Ascending aorta (tissue), 2 donors: ENCODE results near the gene PTP4A2. TPM values are rescaled to one million over a fixed set of nuclear protein-coding genes. Genes with fewer than 3 reads are reported as not detected.
"Not testable (repeated sequence)": the region's sequence is repeated elsewhere in the genome, so short reads cannot be mapped to it uniquely, and the experiment has no call there.

Experiments
- DNase-seq, 2 donors: peaks; one replicate each; pipeline ENCODE4 v3.0.0-alpha.2; 2019; ENCODE audit warnings: low spot score in 2 of 2
- H3K27ac ChIP-seq, 2 donors: fragments of 200-600 bp; sonication (generic); one replicate each; pipeline ENCODE4 v1.5.1; 2016 to 2017; ENCODE audit warnings: mild to moderate bottlenecking in 1 of 2
- H3K27me3 ChIP-seq: fragments of 200-600 bp; sonication (generic); one replicate; pipeline ENCODE4 v1.5.1; 2017
- H3K36me3 ChIP-seq, 2 donors: fragments of 200-600 bp; sonication (generic); one replicate each; pipeline ENCODE4 v1.5.1; 2016
- H3K4me1 ChIP-seq, 2 donors: fragments of 200-600 bp; sonication (generic); one replicate each; pipeline ENCODE4 v1.5.1; 2016 to 2017; ENCODE audit warnings: mild to moderate bottlenecking in 1 of 2
- H3K4me3 ChIP-seq, 2 donors: fragments of 200-600 bp; sonication (generic); one replicate each; pipeline ENCODE4 v1.5.1; 2016 to 2017; ENCODE audit warnings: mild to moderate bottlenecking in 1 of 2
- H3K9me3 ChIP-seq, 2 donors: fragments of 200-600 bp; sonication (generic); one replicate each; pipeline ENCODE4 v1.5.1; 2016
- CTCF ChIP-seq, 3 experiments: fragments of 200-600 bp in 2 of 3; fragments of 450-650 bp in 1 of 3; sonication (generic) in 2 of 3; IDR thresholded peaks; one replicate each; pipeline ENCODE4 v1.5.1; 2016 to 2019; ENCODE audit warnings: antibody characterized with exemption in 3 of 3, mild to moderate bottlenecking in 1 of 3, moderate library complexity in 1 of 3
- intact Hi-C: fragments of 100-400 bp; cut with DNase I; formaldehyde crosslinking; loops from one replicate; pipeline ENCODE4 v1.15.1; 2023
- total RNA-seq: library from RNA; depleted of rRNA; stranded (reverse); fragments of >200 nt; gene quantifications from one replicate; pipeline ENCODE4 v1.1.0, GENCODE V29; 2016

PTP4A2 gene
- total RNA-seq, 1 donor from 2014 or later, result 174 TPM

- no peaks in the 10 kb centered on the region for H3K9me3 ChIP-seq
- no peak overlapping the region for H3K4me3 ChIP-seq
- peaks cover 1 to 10% of the 10 kb centered on the region in 2 donors for H3K36me3 ChIP-seq
- intact Hi-C loops, result no loop called here
- no peak overlapping the region for H3K27ac ChIP-seq
- TF ChIP-seq CTCF (IDR thresholded peaks at IDR 0.05), result no peak
- no peaks in the 10 kb centered on the region for H3K27me3 ChIP-seq
- no peak for DNase-seq
- H3K4me1 ChIP-seq, result no peaks in the 10 kb centered on the region
Observed at GRCh38 chr1:31900790-31901189, 37.4 kb downstream of the PTP4A2 start.

- Histone ChIP-seq H3K27ac (no peak overlapping the region), H3K36me3 (no peaks in the 10 kb centered on the region), H3K4me1 (no peaks in the 10 kb centered on the region), H3K4me3 (no peak overlapping the region), H3K27me3 (no peaks in the 10 kb centered on the region), H3K9me3 (no peaks in the 10 kb centered on the region)
- no peak for TF ChIP-seq CTCF (IDR thresholded peaks at IDR 0.05)
- DNase-seq, result no peak
- intact Hi-C loops, result no loop called here
Observed at GRCh38 chr1:31897526-31898100, 40.6 kb downstream of the PTP4A2 start.

- H3K27ac ChIP-seq, H3K36me3 ChIP-seq, intact Hi-C loops, H3K4me3 ChIP-seq, H3K4me1 ChIP-seq, DNase-seq, H3K9me3 ChIP-seq, H3K27me3 ChIP-seq: not testable (repeated sequence)
Observed at GRCh38 chr1:31895474-31896198, 42.5 kb downstream of the PTP4A2 start.

GRCh38 chr1:31891280-31891679 is 46.9 kb downstream of the PTP4A2 start:
- no peak for TF ChIP-seq CTCF (IDR thresholded peaks at IDR 0.05)
- DNase-seq, result no peak
- intact Hi-C loops, result no loop called here
- no peak overlapping the region for H3K27ac ChIP-seq
- no peaks in the 10 kb centered on the region for H3K36me3 ChIP-seq
- no peaks in the 10 kb centered on the region for H3K9me3 ChIP-seq
- no peaks in the 10 kb centered on the region for H3K27me3 ChIP-seq
- H3K4me1 ChIP-seq, result no peaks in the 10 kb centered on the region
- no peak overlapping the region for H3K4me3 ChIP-seq

GRCh38 chr1:31888291-31888690 is 49.9 kb downstream of the PTP4A2 start:
- Histone ChIP-seq H3K27me3 (no peaks in the 10 kb centered on the region), H3K27ac (no peak overlapping the region), H3K9me3 (no peaks in the 10 kb centered on the region), H3K4me1 (no peaks in the 10 kb centered on the region), H3K4me3 (no peak overlapping the region), H3K36me3 (no peaks in the 10 kb centered on the region)
- no peak for TF ChIP-seq CTCF (IDR thresholded peaks at IDR 0.05)
- no peak for DNase-seq
- intact Hi-C loops, result no loop called here

- no peak for DNase-seq
- H3K4me1 ChIP-seq, result no peaks in the 10 kb centered on the region
- H3K4me3 ChIP-seq, result no peak overlapping the region
- H3K27me3 ChIP-seq, result no peaks in the 10 kb centered on the region
- H3K36me3 ChIP-seq, result no peaks in the 10 kb centered on the region
- no peak overlapping the region for H3K27ac ChIP-seq
- H3K9me3 ChIP-seq, result no peaks in the 10 kb centered on the region
- intact Hi-C loops, result no loop called here
- no peak for TF ChIP-seq CTCF (IDR thresholded peaks at IDR 0.05)
Observed at GRCh38 chr1:31886866-31887265, 51.3 kb downstream of the PTP4A2 start.
